DOHH2 (cell line): ENCODE measurements around the gene TMEM80.

ENCODE experiments used
- H3F3A ChIP-seq: fragments of 200-600 bp; sonication (generic), shearing (Covaris generic); 2 replicates; pipeline ENCODE4 v1.6.0; 2016; ENCODE audit warnings: antibody characterized with exemption, mild to moderate bottlenecking; ENCODE audit not compliant: control insufficient read depth, insufficient read depth
- H3K27ac ChIP-seq: fragments of 200-600 bp; sonication (generic); 2 replicates; pipeline ENCODE4 v1.5.1; 2014; ENCODE audit warnings: low read depth, mild to moderate bottlenecking, low read length, moderate library complexity
- H3K27me3 ChIP-seq: fragments of 200-600 bp; sonication (generic); 2 replicates; pipeline ENCODE4 v1.6.1; 2014; ENCODE audit warnings: mild to moderate bottlenecking, low read length, mixed read lengths; ENCODE audit not compliant: control insufficient read depth
- H3K36me3 ChIP-seq: fragments of 200-600 bp; sonication (generic); 2 replicates; pipeline ENCODE4 v1.6.1; 2014; ENCODE audit warnings: mild to moderate bottlenecking, low read length, moderate library complexity, mixed read lengths; ENCODE audit not compliant: control insufficient read depth
- H3K4me1 ChIP-seq: fragments of 200-600 bp; sonication (generic); 2 replicates; pipeline ENCODE4 v1.6.1; 2014; ENCODE audit warnings: mild to moderate bottlenecking, low read length, mixed read lengths; ENCODE audit not compliant: control insufficient read depth
- H3K4me2 ChIP-seq: fragments of 200-600 bp; sonication (generic); 2 replicates; pipeline ENCODE4 v1.6.0; 2014; ENCODE audit warnings: mild to moderate bottlenecking, low read length, moderate library complexity
- H3K4me3 ChIP-seq: fragments of 200-600 bp; sonication (generic); 2 replicates; pipeline ENCODE4 v1.5.1; 2014; ENCODE audit warnings: mild to moderate bottlenecking, low read length, mixed read lengths
- H3K79me2 ChIP-seq: fragments of 200-600 bp; sonication (generic); 2 replicates; pipeline ENCODE4 v1.6.1; 2014; ENCODE audit warnings: mild to moderate bottlenecking, low read length, mixed read lengths; ENCODE audit not compliant: control insufficient read depth
- H3K9me2 ChIP-seq: fragments of 200-600 bp; sonication (generic); replicated peaks from 2 replicates; pipeline ENCODE4 v1.6.1; 2014; ENCODE audit warnings: mild to moderate bottlenecking, low read length, mixed read lengths; ENCODE audit not compliant: control insufficient read depth
- H3K9me3 ChIP-seq: fragments of 200-600 bp; sonication (generic); 2 replicates; pipeline ENCODE4 v1.6.1; 2014; ENCODE audit warnings: antibody characterized with exemption, low read length, mixed read lengths; ENCODE audit not compliant: control insufficient read depth, insufficient read depth
- H4K20me1 ChIP-seq: fragments of 200-600 bp; sonication (generic); 2 replicates; pipeline ENCODE4 v1.6.0; 2014; ENCODE audit warnings: low read depth, mild to moderate bottlenecking, antibody characterized with exemption, low read length, moderate library complexity; ENCODE audit not compliant: control insufficient read depth, insufficient read depth
- EZH2phosphoT487 ChIP-seq: fragments of 200-600 bp; sonication (generic); IDR thresholded peaks from 2 replicates; pipeline ENCODE4 v1.6.1; 2017; ENCODE audit warnings: borderline replicate concordance, mild to moderate bottlenecking, antibody characterized with exemption, low read length, moderate library complexity, mixed read lengths
- TF ChIP-seq, protein P1 (sequence below): fragments of 200-600 bp; sonication (generic); IDR thresholded peaks from one replicate; pipeline ENCODE4 v1.5.1; 2014; ENCODE audit warnings: antibody characterized with exemption, mild to moderate bottlenecking, low read depth, low read length; ENCODE audit not compliant: poor library complexity, severe bottlenecking

Gene TMEM80

DNA sequence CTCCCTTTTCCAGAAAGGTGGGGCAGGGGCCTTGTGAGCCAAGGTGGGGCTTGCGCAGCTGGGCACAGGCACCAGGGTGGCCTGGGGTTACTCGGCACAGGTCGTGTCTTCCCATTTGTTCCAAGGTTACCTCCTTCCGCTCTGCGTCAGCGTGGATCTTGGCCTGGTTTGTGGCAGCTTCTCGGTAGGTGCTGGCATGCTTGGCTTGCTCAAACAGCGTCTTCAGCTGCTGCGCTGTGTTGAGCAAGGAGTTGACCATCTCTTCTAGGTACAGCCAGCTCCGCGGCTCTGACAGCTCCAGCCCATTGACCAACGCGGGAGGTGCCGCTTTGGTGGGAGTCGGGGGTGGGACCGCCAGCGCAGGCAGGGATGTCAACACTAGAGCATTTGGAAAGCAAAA, 21.2 kb upstream of the TMEM80 start:
- Histone ChIP-seq H3K27me3 (no peaks in the 10 kb centered on the region), H3K36me3 (peaks cover 23% of the 10 kb centered on the region), H3K4me1 (no peaks in the 10 kb centered on the region), H3K79me2 (no peaks in the 10 kb centered on the region), H3K9me2 (no peaks in the 10 kb centered on the region), H3K9me3 (no peaks in the 10 kb centered on the region), H3F3A (no peaks in the 10 kb centered on the region), H3K4me2 (no peak overlapping the region), H3K27ac (no peak overlapping the region), H4K20me1 (no peaks in the 10 kb centered on the region), H3K4me3 (no peak overlapping the region)
- TF ChIP-seq EZH2phosphoT487 = no peak
- TF ChIP-seq, protein P1, sequence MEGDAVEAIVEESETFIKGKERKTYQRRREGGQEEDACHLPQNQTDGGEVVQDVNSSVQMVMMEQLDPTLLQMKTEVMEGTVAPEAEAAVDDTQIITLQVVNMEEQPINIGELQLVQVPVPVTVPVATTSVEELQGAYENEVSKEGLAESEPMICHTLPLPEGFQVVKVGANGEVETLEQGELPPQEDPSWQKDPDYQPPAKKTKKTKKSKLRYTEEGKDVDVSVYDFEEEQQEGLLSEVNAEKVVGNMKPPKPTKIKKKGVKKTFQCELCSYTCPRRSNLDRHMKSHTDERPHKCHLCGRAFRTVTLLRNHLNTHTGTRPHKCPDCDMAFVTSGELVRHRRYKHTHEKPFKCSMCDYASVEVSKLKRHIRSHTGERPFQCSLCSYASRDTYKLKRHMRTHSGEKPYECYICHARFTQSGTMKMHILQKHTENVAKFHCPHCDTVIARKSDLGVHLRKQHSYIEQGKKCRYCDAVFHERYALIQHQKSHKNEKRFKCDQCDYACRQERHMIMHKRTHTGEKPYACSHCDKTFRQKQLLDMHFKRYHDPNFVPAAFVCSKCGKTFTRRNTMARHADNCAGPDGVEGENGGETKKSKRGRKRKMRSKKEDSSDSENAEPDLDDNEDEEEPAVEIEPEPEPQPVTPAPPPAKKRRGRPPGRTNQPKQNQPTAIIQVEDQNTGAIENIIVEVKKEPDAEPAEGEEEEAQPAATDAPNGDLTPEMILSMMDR = no peak

DNA sequence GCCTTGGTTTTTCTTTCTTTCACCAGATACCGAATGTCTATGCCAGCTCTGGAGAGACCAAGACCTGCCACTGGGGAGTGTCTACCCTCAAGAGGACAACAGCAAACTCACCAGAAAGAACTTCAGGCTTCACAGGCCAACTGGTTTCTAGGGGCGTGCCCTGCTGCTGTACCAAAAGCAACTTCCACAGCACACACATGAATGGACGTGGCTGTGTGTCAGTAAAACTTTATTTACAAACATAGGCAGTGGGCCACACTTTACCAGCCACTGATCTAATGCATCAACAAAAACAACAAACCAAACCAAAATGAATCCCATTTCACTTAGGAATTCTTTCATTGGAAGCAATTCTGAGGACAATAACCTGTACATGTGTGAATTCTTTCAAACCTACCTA, 17.3 kb upstream of the TMEM80 start:
- no peak overlapping the region for H3K4me2 ChIP-seq
- no peaks in the 10 kb centered on the region for H3K9me2 ChIP-seq
- H3K79me2 ChIP-seq = no peaks in the 10 kb centered on the region
- H3K9me3 ChIP-seq = no peaks in the 10 kb centered on the region
- no peaks in the 10 kb centered on the region for H3K27me3 ChIP-seq
- H3K4me1 ChIP-seq = no peaks in the 10 kb centered on the region
- H3K36me3 ChIP-seq = peaks cover 21% of the 10 kb centered on the region
- H3K4me3 ChIP-seq = no peak overlapping the region
- H4K20me1 ChIP-seq = no peaks in the 10 kb centered on the region
- no peak overlapping the region for H3K27ac ChIP-seq
- TF ChIP-seq, protein P1 = no peak
- TF ChIP-seq EZH2phosphoT487 = no peak
- H3F3A ChIP-seq = no peaks in the 10 kb centered on the region

DNA sequence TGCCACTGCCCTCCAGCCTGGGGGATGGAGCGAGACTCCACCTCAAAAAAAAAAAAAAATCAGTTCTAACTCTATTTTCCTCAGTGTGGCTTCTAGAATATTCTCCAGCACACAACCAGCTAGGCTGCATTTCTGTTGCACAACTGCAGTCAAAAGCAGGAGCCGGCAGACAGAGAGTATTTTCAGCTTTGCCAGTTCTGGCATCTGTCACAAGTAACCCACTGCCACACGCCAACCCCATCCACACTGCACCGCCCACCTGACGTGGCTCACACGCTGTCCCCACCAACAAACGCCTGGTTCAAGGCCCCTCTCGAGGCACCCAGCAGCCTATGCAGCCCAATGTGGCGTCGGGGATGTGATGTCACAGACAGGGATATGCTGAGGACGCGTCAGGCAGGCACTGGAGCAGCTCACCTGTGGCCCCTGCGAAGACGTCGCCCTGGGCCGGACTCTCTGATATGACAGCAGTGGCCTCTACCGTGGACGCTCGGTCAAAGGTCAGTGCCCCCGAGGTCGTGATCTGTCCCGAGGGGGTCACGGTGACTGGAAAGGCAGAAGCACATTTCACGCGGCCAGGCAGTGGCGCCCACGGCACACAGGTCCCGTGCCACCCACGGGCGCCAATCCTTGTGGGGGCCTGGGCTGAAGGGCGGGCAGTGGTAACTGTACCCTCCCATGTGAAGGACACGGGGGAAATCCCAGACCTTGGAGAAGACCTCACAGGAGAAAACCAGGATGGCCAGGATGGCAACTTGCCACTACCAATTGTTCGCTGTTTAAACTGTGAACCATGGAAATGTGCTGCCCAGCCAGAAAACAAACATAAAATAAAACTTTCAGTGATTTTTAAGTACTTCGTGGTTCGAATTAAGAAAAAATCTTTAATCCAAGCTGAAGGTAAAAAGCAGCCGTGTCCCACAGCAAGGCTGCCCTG, 16.1 kb upstream of the TMEM80 start:
- Histone ChIP-seq H3K4me3 (no peak overlapping the region), H3K9me2 (no peaks in the 10 kb centered on the region), H3F3A (no peaks in the 10 kb centered on the region), H3K27ac (no peak overlapping the region), H3K4me1 (no peaks in the 10 kb centered on the region), H3K9me3 (no peaks in the 10 kb centered on the region), H4K20me1 (no peaks in the 10 kb centered on the region), H3K79me2 (no peaks in the 10 kb centered on the region), H3K4me2 (no peak overlapping the region), H3K36me3 (peaks cover 12% of the 10 kb centered on the region; the same call in 1 of the 2 replicates), H3K27me3 (no peaks in the 10 kb centered on the region)
- no peak for TF ChIP-seq EZH2phosphoT487
- TF ChIP-seq, protein P1 = no peak
